ENCODE results near the gene ATP2C1.

The ATP2C1 gene

DNA sequence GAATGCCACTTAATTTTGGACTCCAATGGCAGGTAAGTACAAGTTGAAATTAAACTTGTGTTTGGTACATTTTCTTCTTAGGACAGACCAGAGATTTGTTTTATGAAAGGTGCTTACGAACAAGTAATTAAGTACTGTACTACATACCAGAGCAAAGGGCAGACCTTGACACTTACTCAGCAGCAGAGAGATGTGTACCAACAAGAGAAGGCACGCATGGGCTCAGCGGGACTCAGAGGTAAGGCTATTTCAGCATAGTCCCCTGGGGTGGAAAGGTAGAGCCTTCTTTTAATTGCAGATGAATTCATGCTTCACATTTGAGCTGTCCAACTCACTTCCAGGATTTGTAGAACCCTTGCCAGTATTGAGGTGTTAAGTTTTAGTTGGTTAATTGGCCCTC is 81.4 kb downstream of the ATP2C1 start:
- H3K4me3 Mint-ChIP-seq = no peak overlapping the region
- no peaks in the 10 kb centered on the region for H3K9me3 Mint-ChIP-seq
- H3K27me3 Mint-ChIP-seq (ENCODE audit: low read depth, poor library complexity) = no peaks in the 10 kb centered on the region
- H3K4me1 Mint-ChIP-seq = no peaks in the 10 kb centered on the region
- peak overlapping the region; percentile 47 for H3K27ac Mint-ChIP-seq
- DNase-seq = no peak
- TF ChIP-seq, protein P1, sequence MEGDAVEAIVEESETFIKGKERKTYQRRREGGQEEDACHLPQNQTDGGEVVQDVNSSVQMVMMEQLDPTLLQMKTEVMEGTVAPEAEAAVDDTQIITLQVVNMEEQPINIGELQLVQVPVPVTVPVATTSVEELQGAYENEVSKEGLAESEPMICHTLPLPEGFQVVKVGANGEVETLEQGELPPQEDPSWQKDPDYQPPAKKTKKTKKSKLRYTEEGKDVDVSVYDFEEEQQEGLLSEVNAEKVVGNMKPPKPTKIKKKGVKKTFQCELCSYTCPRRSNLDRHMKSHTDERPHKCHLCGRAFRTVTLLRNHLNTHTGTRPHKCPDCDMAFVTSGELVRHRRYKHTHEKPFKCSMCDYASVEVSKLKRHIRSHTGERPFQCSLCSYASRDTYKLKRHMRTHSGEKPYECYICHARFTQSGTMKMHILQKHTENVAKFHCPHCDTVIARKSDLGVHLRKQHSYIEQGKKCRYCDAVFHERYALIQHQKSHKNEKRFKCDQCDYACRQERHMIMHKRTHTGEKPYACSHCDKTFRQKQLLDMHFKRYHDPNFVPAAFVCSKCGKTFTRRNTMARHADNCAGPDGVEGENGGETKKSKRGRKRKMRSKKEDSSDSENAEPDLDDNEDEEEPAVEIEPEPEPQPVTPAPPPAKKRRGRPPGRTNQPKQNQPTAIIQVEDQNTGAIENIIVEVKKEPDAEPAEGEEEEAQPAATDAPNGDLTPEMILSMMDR (IDR thresholded peaks at IDR 0.05) = no peak
- peaks cover 38% of the 10 kb centered on the region for H3K36me3 Mint-ChIP-seq (ENCODE audit: low read depth)

DNA sequence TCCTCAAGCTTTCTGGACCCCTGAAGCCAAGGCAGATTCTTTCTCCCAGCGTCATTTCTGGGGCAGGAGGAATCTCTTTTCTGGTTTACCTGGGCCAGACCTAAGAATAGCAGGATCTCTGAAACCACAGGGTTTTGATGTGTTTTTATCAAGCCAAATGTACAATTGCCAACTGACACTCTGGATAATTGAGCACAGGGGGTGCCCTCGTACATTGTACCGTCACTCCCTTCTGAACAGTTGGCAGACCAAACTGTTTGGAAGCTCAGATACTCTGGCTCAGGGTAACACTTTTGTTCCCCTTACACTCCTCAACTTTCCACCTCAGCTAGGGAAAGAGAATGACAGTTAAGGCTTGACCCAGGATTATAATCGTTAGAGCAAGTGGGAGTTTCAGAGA is 82.8 kb downstream of the ATP2C1 start:
- Mint-ChIP-seq H3K27me3 (ENCODE audit: low read depth, poor library complexity) (no peaks in the 10 kb centered on the region), H3K9me3 (no peaks in the 10 kb centered on the region), H3K36me3 (ENCODE audit: low read depth) (peaks cover 33% of the 10 kb centered on the region), H3K4me1 (no peaks in the 10 kb centered on the region), H3K27ac (peak overlapping the region; percentile 46), H3K4me3 (no peak overlapping the region)
- no peak for DNase-seq
- TF ChIP-seq, protein P1 (IDR thresholded peaks at IDR 0.05) = no peak

DNA sequence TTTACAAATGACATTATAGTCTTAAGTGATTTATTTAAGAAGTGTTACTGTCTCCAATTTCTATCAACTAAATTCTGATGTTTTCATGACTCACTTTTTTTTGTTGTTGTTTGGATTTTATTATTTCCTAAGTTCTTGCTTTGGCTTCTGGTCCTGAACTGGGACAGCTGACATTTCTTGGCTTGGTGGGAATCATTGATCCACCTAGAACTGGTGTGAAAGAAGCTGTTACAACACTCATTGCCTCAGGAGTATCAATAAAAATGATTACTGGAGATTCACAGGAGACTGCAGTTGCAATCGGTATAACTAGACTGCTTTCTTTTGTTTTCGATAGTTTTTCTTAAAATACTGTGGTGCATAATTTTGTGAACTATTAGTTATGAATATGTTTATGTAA is 85.2 kb downstream of the ATP2C1 start:
- H3K36me3 Mint-ChIP-seq (ENCODE audit: low read depth) = peaks cover 19% of the 10 kb centered on the region
- H3K4me1 Mint-ChIP-seq = no peaks in the 10 kb centered on the region
- TF ChIP-seq, protein P1 (IDR thresholded peaks at IDR 0.05) = no peak
- no peak overlapping the region for H3K4me3 Mint-ChIP-seq
- no peak overlapping the region for H3K27ac Mint-ChIP-seq
- no peaks in the 10 kb centered on the region for H3K9me3 Mint-ChIP-seq
- DNase-seq = no peak
- H3K27me3 Mint-ChIP-seq (ENCODE audit: low read depth, poor library complexity) = no peaks in the 10 kb centered on the region

DNA sequence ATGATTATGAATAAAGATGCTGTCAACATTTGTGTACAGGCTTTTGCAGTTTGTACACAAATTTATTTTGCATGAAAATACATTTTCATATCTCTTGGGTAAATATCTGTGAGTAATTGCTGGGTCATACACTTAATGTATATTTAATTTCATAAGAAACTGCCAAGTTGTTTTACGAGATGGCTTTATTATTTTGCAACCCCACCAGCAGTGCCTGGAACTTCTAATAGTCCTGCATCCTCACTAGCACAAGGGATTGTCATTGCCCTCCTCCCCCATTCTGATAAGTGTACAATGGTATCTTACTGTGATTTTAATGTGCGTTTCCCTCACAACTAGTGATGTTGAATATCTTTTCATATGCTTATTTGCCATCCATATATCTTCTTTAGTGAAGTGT is 87.6 kb downstream of the ATP2C1 start:
- TF ChIP-seq, protein P1 (IDR thresholded peaks at IDR 0.05) = no peak
- Mint-ChIP-seq H3K4me1 (no peaks in the 10 kb centered on the region), H3K4me3 (no peak overlapping the region), H3K9me3 (no peaks in the 10 kb centered on the region), H3K27ac (no peak overlapping the region), H3K36me3 (ENCODE audit: low read depth) (peaks cover 23% of the 10 kb centered on the region), H3K27me3 (ENCODE audit: low read depth, poor library complexity) (no peaks in the 10 kb centered on the region)
- DNase-seq = no peak

DNA sequence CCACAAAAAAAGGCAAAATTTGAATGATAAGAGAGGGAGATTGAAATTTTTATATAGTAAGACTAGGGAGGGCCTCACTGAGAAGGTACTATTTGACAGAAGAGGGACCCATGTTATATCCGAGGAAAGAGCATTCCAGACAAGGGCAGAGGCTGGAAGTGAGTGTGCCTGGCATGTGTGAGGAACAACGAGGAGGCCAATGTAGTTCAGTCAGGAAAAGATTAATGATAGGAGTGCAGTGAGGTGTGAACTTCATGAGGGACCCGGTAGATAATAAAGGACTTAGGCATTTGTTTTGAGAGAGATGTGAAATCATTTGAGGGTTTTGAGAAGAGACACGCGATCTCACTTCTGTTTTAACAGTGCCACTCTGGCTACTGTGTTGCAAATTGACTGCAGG is 96.4 kb downstream of the ATP2C1 start:
- Mint-ChIP-seq H3K9me3 (no peaks in the 10 kb centered on the region), H3K4me1 (peaks cover 22% of the 10 kb centered on the region), H3K36me3 (ENCODE audit: low read depth) (peaks cover 13% of the 10 kb centered on the region), H3K4me3 (no peak overlapping the region), H3K27ac (no peak overlapping the region), H3K27me3 (ENCODE audit: low read depth, poor library complexity) (peaks cover 4% of the 10 kb centered on the region)
- DNase-seq = no peak
- TF ChIP-seq, protein P1 (IDR thresholded peaks at IDR 0.05) = no peak

DNA sequence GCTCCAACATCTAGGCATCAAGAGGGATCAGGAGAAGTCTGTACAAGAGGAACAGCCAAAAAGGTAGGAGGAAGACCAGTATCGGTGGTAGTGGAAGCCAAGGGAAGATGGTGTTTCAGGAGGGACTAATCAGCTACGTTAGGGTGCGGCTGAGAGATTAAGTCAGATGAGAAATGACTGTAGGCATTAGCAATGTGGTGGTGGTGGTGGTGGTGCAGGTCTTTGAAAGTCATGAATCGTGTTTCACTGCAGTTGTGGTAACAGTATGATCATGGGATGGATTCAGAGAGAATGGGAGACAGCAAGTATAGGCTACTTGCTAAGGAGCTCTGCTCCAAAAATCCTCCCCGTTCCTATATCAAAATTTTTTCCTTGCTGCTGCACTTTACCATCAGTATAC is 97.2 kb downstream of the ATP2C1 start:
- Mint-ChIP-seq H3K27ac (peak overlapping the region; percentile 62), H3K27me3 (ENCODE audit: low read depth, poor library complexity) (peaks cover 4% of the 10 kb centered on the region), H3K36me3 (ENCODE audit: low read depth) (peaks cover 19% of the 10 kb centered on the region), H3K9me3 (no peaks in the 10 kb centered on the region), H3K4me1 (peaks cover 22% of the 10 kb centered on the region), H3K4me3 (no peak overlapping the region)
- DNase-seq = no peak
- TF ChIP-seq, protein P1 (IDR thresholded peaks at IDR 0.05) = no peak

All from nephron progenitor cell (in vitro differentiated cells).